ENCODE data around the gene CFAP61. TPM values are rescaled to one million over a fixed set of nuclear protein-coding genes. Genes with fewer than 3 reads are reported as not detected.
"Not testable (repeated sequence)": the region's sequence is repeated elsewhere in the genome, so short reads cannot be mapped to it uniquely, and the experiment has no call there.

CFAP61 gene
- total RNA-seq, 1 donor from 2014 or later: not detected

GRCh38 chr20:20213526-20214121, 161.3 kb downstream of the CFAP61 start:
- no peak for DNase-seq
- no peak overlapping the region for H3K27ac ChIP-seq
- H3K4me1 ChIP-seq: no peaks in the 10 kb centered on the region
- no peak for ATAC-seq
- H3K9me3 ChIP-seq: no peaks in the 10 kb centered on the region
- H3K4me3 ChIP-seq: no peak overlapping the region
- peaks cover 5% of the 10 kb centered on the region for H3K27me3 ChIP-seq
- TF ChIP-seq, protein P1, sequence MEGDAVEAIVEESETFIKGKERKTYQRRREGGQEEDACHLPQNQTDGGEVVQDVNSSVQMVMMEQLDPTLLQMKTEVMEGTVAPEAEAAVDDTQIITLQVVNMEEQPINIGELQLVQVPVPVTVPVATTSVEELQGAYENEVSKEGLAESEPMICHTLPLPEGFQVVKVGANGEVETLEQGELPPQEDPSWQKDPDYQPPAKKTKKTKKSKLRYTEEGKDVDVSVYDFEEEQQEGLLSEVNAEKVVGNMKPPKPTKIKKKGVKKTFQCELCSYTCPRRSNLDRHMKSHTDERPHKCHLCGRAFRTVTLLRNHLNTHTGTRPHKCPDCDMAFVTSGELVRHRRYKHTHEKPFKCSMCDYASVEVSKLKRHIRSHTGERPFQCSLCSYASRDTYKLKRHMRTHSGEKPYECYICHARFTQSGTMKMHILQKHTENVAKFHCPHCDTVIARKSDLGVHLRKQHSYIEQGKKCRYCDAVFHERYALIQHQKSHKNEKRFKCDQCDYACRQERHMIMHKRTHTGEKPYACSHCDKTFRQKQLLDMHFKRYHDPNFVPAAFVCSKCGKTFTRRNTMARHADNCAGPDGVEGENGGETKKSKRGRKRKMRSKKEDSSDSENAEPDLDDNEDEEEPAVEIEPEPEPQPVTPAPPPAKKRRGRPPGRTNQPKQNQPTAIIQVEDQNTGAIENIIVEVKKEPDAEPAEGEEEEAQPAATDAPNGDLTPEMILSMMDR (IDR thresholded peaks at IDR 0.05): no peak
- intact Hi-C loops (cut with DNase I): no loop called here
- H3K36me3 ChIP-seq: no peaks in the 10 kb centered on the region

GRCh38 chr20:20214757-20215275, 162.5 kb downstream of the CFAP61 start:
- H3K9me3 ChIP-seq: no peaks in the 10 kb centered on the region
- TF ChIP-seq, protein P1 (IDR thresholded peaks at IDR 0.05): no peak
- intact Hi-C loops (cut with DNase I): no loop called here
- no peaks in the 10 kb centered on the region for H3K36me3 ChIP-seq
- DNase-seq: no peak
- H3K27me3 ChIP-seq: peaks cover 5% of the 10 kb centered on the region
- no peak overlapping the region for H3K27ac ChIP-seq
- no peak for ATAC-seq
- H3K4me3 ChIP-seq: no peak overlapping the region
- H3K4me1 ChIP-seq: no peaks in the 10 kb centered on the region

DNA sequence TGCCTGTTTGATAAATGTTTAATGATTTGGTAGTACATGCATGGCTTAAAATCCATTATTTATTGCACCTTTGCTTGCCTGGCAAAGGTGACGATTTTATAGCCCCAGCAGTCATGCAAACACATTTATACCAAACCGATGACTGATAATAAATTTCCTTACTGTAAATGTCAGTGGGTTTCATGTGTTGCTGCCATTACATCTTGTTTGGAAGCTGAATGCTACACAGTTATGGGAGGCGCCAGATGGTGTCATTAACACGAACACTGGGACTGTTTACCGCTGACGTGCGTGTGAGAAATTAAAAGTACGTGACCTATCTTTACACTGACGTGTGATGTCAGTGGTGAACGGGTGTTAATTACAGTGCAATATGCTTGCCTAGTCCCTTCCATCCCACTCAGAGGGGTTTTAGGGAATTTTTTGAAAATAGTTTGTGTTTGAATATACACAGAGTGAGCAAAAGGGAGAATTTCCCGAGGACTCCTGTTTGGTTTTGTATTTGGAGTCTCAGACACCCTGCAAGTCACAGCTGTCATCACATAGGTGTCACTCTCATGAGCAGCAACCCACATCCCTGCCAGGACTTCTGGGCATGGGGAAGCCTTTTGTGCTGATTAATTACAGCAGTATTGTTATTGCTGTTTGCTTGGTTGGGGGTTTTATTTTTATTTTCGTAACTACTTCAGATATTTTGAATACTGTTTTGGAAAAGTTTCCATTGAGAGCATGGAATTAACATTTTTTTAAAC, 163.8 kb downstream of the CFAP61 start:
- no peak for ATAC-seq
- no peak overlapping the region for H3K27ac ChIP-seq
- peaks cover 5% of the 10 kb centered on the region for H3K27me3 ChIP-seq
- no peak for DNase-seq
- no peaks in the 10 kb centered on the region for H3K36me3 ChIP-seq
- no peak overlapping the region for H3K4me3 ChIP-seq
- intact Hi-C loops (cut with DNase I): no loop called here
- H3K4me1 ChIP-seq: no peaks in the 10 kb centered on the region
- H3K9me3 ChIP-seq: no peaks in the 10 kb centered on the region
- TF ChIP-seq, protein P1 (IDR thresholded peaks at IDR 0.05): no peak

DNA sequence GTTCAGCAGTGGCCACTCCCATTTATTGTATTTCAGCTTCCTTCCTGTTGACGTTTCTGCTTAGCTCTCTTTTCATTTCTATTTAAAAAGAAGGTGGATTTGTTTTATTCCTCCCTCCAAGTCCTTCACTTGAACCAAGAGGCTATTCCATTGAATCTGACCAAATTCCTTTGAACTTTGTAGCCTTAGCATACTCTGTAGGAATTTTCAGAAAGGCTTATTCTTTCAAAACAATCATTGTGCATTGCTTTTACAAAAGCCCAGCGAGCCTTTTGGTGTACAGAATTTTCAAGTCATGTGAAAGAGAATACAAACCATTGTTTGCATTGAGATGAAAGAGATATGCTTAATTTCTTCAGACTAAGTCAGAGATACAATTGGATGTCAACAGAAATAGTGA, 164.6 kb downstream of the CFAP61 start:
- TF ChIP-seq, protein P1 (IDR thresholded peaks at IDR 0.05): no peak
- DNase-seq (no peak), ATAC-seq (no peak)
- intact Hi-C loops (cut with DNase I): no loop called here
- Histone ChIP-seq H3K4me1 (no peaks in the 10 kb centered on the region), H3K9me3 (no peaks in the 10 kb centered on the region), H3K4me3 (no peak overlapping the region), H3K36me3 (no peaks in the 10 kb centered on the region), H3K27ac (no peak overlapping the region), H3K27me3 (peaks cover 5% of the 10 kb centered on the region)

GRCh38 chr20:20217621-20218020, 165.3 kb downstream of the CFAP61 start:
- ATAC-seq (no peak), DNase-seq (no peak)
- H3K27ac ChIP-seq: no peak overlapping the region
- no peaks in the 10 kb centered on the region for H3K9me3 ChIP-seq
- TF ChIP-seq, protein P1 (IDR thresholded peaks at IDR 0.05): no peak
- peaks cover 5% of the 10 kb centered on the region for H3K27me3 ChIP-seq
- no peaks in the 10 kb centered on the region for H3K4me1 ChIP-seq
- intact Hi-C loops (cut with DNase I): no loop called here
- H3K36me3 ChIP-seq: no peaks in the 10 kb centered on the region
- H3K4me3 ChIP-seq: no peak overlapping the region

DNA sequence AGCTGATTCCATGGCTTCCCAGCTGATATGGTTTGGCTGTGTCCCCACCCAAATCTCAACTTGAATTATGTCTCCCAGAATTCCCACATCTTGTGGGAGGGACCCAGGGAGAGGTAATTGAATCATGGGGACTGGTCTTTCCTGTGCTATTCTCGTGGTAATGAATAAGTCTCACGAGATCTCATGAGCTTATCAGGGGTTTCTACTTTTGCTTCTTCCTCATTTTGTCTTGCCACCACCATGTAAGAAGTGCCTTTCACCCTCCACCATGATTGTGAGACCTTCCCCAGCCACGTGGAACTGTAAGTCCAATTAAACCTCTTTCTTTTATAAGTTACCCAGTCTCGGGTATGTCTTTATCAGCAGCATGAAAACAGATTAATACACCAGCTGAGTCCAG, 165.8 kb downstream of the CFAP61 start:
- intact Hi-C loops (cut with DNase I); H3K36me3 ChIP-seq; DNase-seq; H3K4me3 ChIP-seq; H3K4me1 ChIP-seq; ATAC-seq; H3K27me3 ChIP-seq; H3K9me3 ChIP-seq; H3K27ac ChIP-seq: not testable (repeated sequence)

All from upper lobe of right lung (tissue), 1 donor.